Measurements from ENCODE around the gene GHRH.

DNA sequence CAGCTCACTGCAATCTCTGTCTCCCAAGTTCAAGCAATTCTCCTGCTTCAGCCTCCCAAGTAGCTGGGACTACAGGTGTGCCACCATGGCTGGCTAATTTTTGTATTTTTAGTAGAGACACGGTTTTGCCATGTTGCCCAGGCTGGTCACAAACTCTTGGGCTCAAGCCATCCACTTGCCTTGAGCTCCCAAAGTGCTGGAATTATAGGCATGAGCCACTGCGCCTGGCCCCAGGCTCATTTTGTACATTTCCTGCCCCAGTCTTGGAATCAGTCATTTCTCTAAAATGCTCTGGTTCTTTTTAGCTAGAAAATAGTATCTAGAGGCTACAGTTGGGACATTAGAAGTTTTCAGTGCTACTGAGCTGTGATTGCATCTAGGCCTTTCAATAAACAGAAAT is 41.4 kb upstream of the GHRH start:
- TF ChIP-seq, protein P1, sequence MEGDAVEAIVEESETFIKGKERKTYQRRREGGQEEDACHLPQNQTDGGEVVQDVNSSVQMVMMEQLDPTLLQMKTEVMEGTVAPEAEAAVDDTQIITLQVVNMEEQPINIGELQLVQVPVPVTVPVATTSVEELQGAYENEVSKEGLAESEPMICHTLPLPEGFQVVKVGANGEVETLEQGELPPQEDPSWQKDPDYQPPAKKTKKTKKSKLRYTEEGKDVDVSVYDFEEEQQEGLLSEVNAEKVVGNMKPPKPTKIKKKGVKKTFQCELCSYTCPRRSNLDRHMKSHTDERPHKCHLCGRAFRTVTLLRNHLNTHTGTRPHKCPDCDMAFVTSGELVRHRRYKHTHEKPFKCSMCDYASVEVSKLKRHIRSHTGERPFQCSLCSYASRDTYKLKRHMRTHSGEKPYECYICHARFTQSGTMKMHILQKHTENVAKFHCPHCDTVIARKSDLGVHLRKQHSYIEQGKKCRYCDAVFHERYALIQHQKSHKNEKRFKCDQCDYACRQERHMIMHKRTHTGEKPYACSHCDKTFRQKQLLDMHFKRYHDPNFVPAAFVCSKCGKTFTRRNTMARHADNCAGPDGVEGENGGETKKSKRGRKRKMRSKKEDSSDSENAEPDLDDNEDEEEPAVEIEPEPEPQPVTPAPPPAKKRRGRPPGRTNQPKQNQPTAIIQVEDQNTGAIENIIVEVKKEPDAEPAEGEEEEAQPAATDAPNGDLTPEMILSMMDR (IDR thresholded peaks at IDR 0.05) = no peak
- no peak for TF ChIP-seq POLR2A (IDR thresholded peaks at IDR 0.05)
